H1 (cell line): ENCODE results near the gene MIPEP. TPM values are rescaled to one million over a fixed set of nuclear protein-coding genes. Genes with fewer than 3 reads are reported as not detected.

Experiments used
- CTCF ChIA-PET: fragments of 300-600 bp; sonication (Branson Sonifier 250); formaldehyde crosslinking; loops from one replicate; lab custom pipeline; 2021; ENCODE audit not compliant: partially characterized antibody; lab: Charles Lee
- POLR2A ChIA-PET: fragments of 300-600 bp; sonication (Branson Sonifier 250); formaldehyde crosslinking; loops from one replicate; lab custom pipeline; 2021; ENCODE audit warnings: inconsistent platforms; ENCODE audit not compliant: partially characterized antibody; lab: Charles Lee
- DNase-seq, 2 experiments: peaks; one replicate each; pipeline versions ENCODE4 v3.0.0 to v3.0.0-alpha.2; 2010 to 2022; ENCODE audit warnings: low spot score in 2 of 2, low read depth in 1 of 2, mixed read lengths in 1 of 2
- FAIRE-seq: peaks from 2 replicates; lab custom pipeline; 2011; peaks lifted over from hg19 to GRCh38; lab: Jason Lieb, UNC
- H2AFZ ChIP-seq: 2 replicates; pipeline ENCODE4 v1.8.1; 2012; ENCODE audit warnings: low read length, inconsistent platforms
- H2AK5ac ChIP-seq: 2 replicates; pipeline ENCODE4 v1.6.1; 2013; ENCODE audit warnings: low read depth, low read length
- H2BK120ac ChIP-seq: replicated peaks from 2 replicates; pipeline ENCODE3; 2013; ENCODE audit warnings: low read depth, low read length, inconsistent platforms
- H2BK12ac ChIP-seq: 2 replicates; pipeline ENCODE4 v1.6.1; 2013; ENCODE audit warnings: low read depth, low read length
- H2BK15ac ChIP-seq: 2 replicates; pipeline ENCODE4 v1.6.1; 2013; ENCODE audit warnings: low read length
- H2BK20ac ChIP-seq: 2 replicates; pipeline ENCODE4 v1.6.1; 2013; ENCODE audit warnings: low read length
- H2BK5ac ChIP-seq: 2 replicates; pipeline ENCODE4 v1.6.1; 2013; ENCODE audit warnings: low read depth, low read length
- H3K14ac ChIP-seq: 2 replicates; pipeline ENCODE4 v1.6.1; 2013; ENCODE audit warnings: inconsistent platforms; ENCODE audit not compliant: insufficient read length
- H3K18ac ChIP-seq: 2 replicates; pipeline ENCODE4 v1.6.1; 2013; ENCODE audit warnings: low read length; ENCODE audit errors: extremely low read depth
- H3K23ac ChIP-seq: 2 replicates; pipeline ENCODE4 v1.6.1; 2013; ENCODE audit warnings: inconsistent platforms; ENCODE audit not compliant: insufficient read length
- H3K23me2 ChIP-seq: 2 replicates; pipeline ENCODE4 v1.6.1; 2013; ENCODE audit warnings: low read depth, low read length
- H3K27ac ChIP-seq: 2 replicates; pipeline ENCODE4 v1.6.1; 2011; ENCODE audit warnings: low read depth, low read length, inconsistent platforms
- H3K27me3 ChIP-seq, 4 experiments: replicated peaks in 1 of 4; 1 replicate in 1 of 4; 2 replicates in 3 of 4; pipeline versions ENCODE4 v1.6.1 to v1.8.1; 2011 to 2013; ENCODE audit warnings: low read length in 3 of 4, mild to moderate bottlenecking in 3 of 4, inconsistent platforms in 2 of 4, mixed read lengths in 2 of 4, moderate library complexity in 1 of 4; ENCODE audit not compliant: control insufficient read depth in 3 of 4, insufficient read depth in 3 of 4; ENCODE audit errors: extremely low read depth in 1 of 4
- H3K36me3 ChIP-seq, 4 experiments: 2 replicates each; pipeline versions ENCODE4 v1.6.1 to v1.8.1; 2011 to 2013; ENCODE audit warnings: mild to moderate bottlenecking in 4 of 4, low read length in 3 of 4, moderate library complexity in 2 of 4, control low read depth in 1 of 4, inconsistent platforms in 1 of 4; ENCODE audit not compliant: insufficient read depth in 4 of 4, control insufficient read depth in 2 of 4
- H3K4ac ChIP-seq: replicated peaks from 2 replicates; pipeline ENCODE3; 2013; ENCODE audit warnings: low read length, low read depth, mixed read lengths, inconsistent platforms; ENCODE audit not compliant: insufficient read length
- H3K4me1 ChIP-seq, 4 experiments: replicated peaks in 1 of 4; 1 replicate in 1 of 4; 2 replicates in 3 of 4; pipeline versions ENCODE4 v1.6.1 to v1.8.1; 2011 to 2013; ENCODE audit warnings: low read length in 3 of 4, inconsistent platforms in 2 of 4, mixed read lengths in 1 of 4; ENCODE audit not compliant: insufficient read depth in 4 of 4, control insufficient read depth in 3 of 4
- H3K4me2 ChIP-seq, 2 experiments: 2 replicates each; pipeline versions ENCODE4 v1.6.1 to v1.8.1; 2011 to 2013; ENCODE audit warnings: low read depth in 2 of 2, low read length in 2 of 2, control low read depth in 1 of 2, inconsistent platforms in 1 of 2, mild to moderate bottlenecking in 1 of 2; ENCODE audit not compliant: insufficient read depth in 1 of 2
- H3K4me3 ChIP-seq, 4 experiments: fragments of 200-600, 300-600 bp in 1 of 4; sonication (generic), shearing (Covaris generic), sonication (Bioruptor Twin) in 1 of 4; 2 replicates each; pipeline versions ENCODE4 v1.5.1 to v1.8.1; 2011 to 2016; ENCODE audit warnings: low read length in 4 of 4, low read depth in 3 of 4, control low read depth in 2 of 4, inconsistent platforms in 2 of 4, mild to moderate bottlenecking in 2 of 4, mixed read lengths in 1 of 4, moderate library complexity in 1 of 4; ENCODE audit not compliant: insufficient read depth in 2 of 4; ENCODE audit errors: extremely low read depth in 1 of 4
- H3K56ac ChIP-seq: replicated peaks from 2 replicates; pipeline ENCODE3; 2013; ENCODE audit warnings: low read depth, mild to moderate bottlenecking, mixed read lengths, low read length, inconsistent platforms; ENCODE audit not compliant: insufficient read length
- H3K79me1 ChIP-seq: 2 replicates; pipeline ENCODE4 v1.6.1; 2013; ENCODE audit warnings: low read depth, low read length, control low read depth
- H3K79me2 ChIP-seq, 2 experiments: 2 replicates each; pipeline versions ENCODE4 v1.6.1 to v1.8.1; 2012 to 2013; ENCODE audit warnings: low read length in 2 of 2, mild to moderate bottlenecking in 2 of 2, inconsistent platforms in 1 of 2; ENCODE audit not compliant: insufficient read depth in 2 of 2, control insufficient read depth in 1 of 2
- H3K9ac ChIP-seq, 4 experiments: replicated peaks in 1 of 4; 1 replicate in 1 of 4; 2 replicates in 3 of 4; pipeline versions ENCODE4 v1.6.1 to v1.8.1; 2011 to 2013; ENCODE audit warnings: low read depth in 3 of 4, low read length in 3 of 4, control low read depth in 2 of 4, mild to moderate bottlenecking in 2 of 4, moderate library complexity in 2 of 4, inconsistent platforms in 1 of 4; ENCODE audit errors: extremely low read depth in 1 of 4
- H3K9me3 ChIP-seq, 2 experiments: 2 replicates each; pipeline versions ENCODE4 v1.6.1 to v1.8.1; 2012 to 2013; ENCODE audit warnings: mild to moderate bottlenecking in 2 of 2, moderate library complexity in 2 of 2, control low read depth in 1 of 2, inconsistent platforms in 1 of 2, low read depth in 1 of 2, low read length in 1 of 2, mixed read lengths in 1 of 2; ENCODE audit not compliant: insufficient read depth in 2 of 2
- H4K20me1 ChIP-seq, 2 experiments: replicated peaks in 1 of 2; 2 replicates each; pipeline versions ENCODE3 to v1.8.1; 2011 to 2013; ENCODE audit warnings: inconsistent platforms in 2 of 2, low read length in 2 of 2, mild to moderate bottlenecking in 1 of 2; ENCODE audit not compliant: insufficient read depth in 2 of 2, control insufficient read depth in 1 of 2
- H4K5ac ChIP-seq: 2 replicates; pipeline ENCODE4 v1.6.1; 2013; ENCODE audit warnings: low read length, low read depth, mixed read lengths, inconsistent platforms; ENCODE audit not compliant: insufficient read length
- H4K8ac ChIP-seq: 2 replicates; pipeline ENCODE4 v1.8.0; 2013; ENCODE audit warnings: mild to moderate bottlenecking, moderate library complexity, low read length, inconsistent platforms; ENCODE audit not compliant: insufficient read depth; ENCODE audit errors: extremely low read depth
- H4K91ac ChIP-seq: replicated peaks from 2 replicates; pipeline ENCODE3; 2013; ENCODE audit warnings: low read length, mixed read lengths, inconsistent platforms; ENCODE audit not compliant: insufficient read length
- BCL11A ChIP-seq, 2 experiments: IDR thresholded peaks; one replicate each; pipeline ENCODE4 v1.6.1; 2011; ENCODE audit warnings: low read depth in 2 of 2, low read length in 2 of 2, mild to moderate bottlenecking in 2 of 2
- BRCA1 ChIP-seq: IDR thresholded peaks from 2 replicates; pipeline ENCODE4 v1.6.1; 2012; ENCODE audit warnings: low read depth, low read length, improper control_type of control experiment
- CBX8 ChIP-seq: fragments of 300-800, 300-1000 bp; sonication (generic); IDR thresholded peaks from 2 replicates; pipeline ENCODE4 v1.7.1; 2016; ENCODE audit warnings: low read depth, low read length, borderline replicate concordance
- CTCF ChIP-seq, 3 experiments: IDR thresholded peaks; 1 replicate in 2 of 3; 2 replicates in 1 of 3; pipeline versions ENCODE4 v1.5.1 to v1.6.1; 2011; ENCODE audit warnings: low read length in 3 of 3, mild to moderate bottlenecking in 3 of 3, inconsistent platforms in 2 of 3, low read depth in 1 of 3, moderate library complexity in 1 of 3; ENCODE audit not compliant: insufficient read depth in 1 of 3; ENCODE audit errors: control extremely low read depth in 1 of 3
- EGR1 ChIP-seq: IDR thresholded peaks from 2 replicates; pipeline ENCODE4 v1.6.1; 2011; ENCODE audit warnings: low read depth, low read length, borderline replicate concordance
- RAD21 ChIP-seq, 2 experiments: IDR thresholded peaks in 1 of 2; conservative IDR thresholded peaks in 1 of 2; 2 replicates each; pipeline ENCODE4 v1.6.1; 2011; ENCODE audit warnings: low read depth in 2 of 2, low read length in 2 of 2, improper control_type of control experiment in 1 of 2, inconsistent platforms in 1 of 2, mild to moderate bottlenecking in 1 of 2, moderate library complexity in 1 of 2
- TAF1 ChIP-seq: IDR thresholded peaks from 2 replicates; pipeline ENCODE4 v1.6.1; 2011; ENCODE audit warnings: mild to moderate bottlenecking, low read depth, low read length
- YY1 ChIP-seq: IDR thresholded peaks from 2 replicates; pipeline ENCODE4 v1.6.1; 2011; ENCODE audit warnings: low read depth, mild to moderate bottlenecking, low read length
- WGBS, 2 experiments: shearing (Covaris generic) in 1 of 2; methylation state at CpG; one replicate each; pipeline versions ENCODE4 v1.1.6 to v1.1.7; 2013 to 2015; ENCODE audit warnings: low lambda C conversion rate in 2 of 2, mixed read lengths in 2 of 2, inconsistent platforms in 1 of 2, low coverage in 1 of 2, missing lambda C conversion rate in 1 of 2; ENCODE audit not compliant: insufficient replicate concordance in 2 of 2, insufficient coverage in 1 of 2, insufficient read length in 1 of 2; ENCODE audit errors: extremely low coverage in 1 of 2, missing lambda C conversion rate in 1 of 2; 5-methylcytosine and 5-hydroxymethylcytosine counted together
- polyA plus RNA-seq, 7 experiments: library from polyadenylated mRNA; depleted of rRNA in 3 of 7; stranded (reverse) in 5 of 7; unstranded in 2 of 7; fragments of >200 nt in 5 of 7; fragments of 200-250 nt in 2 of 7; gene quantifications; 1 replicate in 5 of 7; 2 replicates in 1 of 7; 4 replicates in 1 of 7; pipeline versions ENCODE4 v1.2.1 to v1.2.3, GENCODE V29; 2011 to 2013; ENCODE audit warnings: missing spikeins in 2 of 7, mixed read lengths in 2 of 7
- total RNA-seq: library from RNA; stranded (reverse); fragmentation: NEBNext Ultra II Directional; extraction: Animal tissue kit (Norgen Biotek cat#: 25700); gene quantifications from 2 replicates; pipeline ENCODE4 v1.2.1, GENCODE V29; 2021

Gene MIPEP
- total and polyA plus RNA-seq, 2 of the 8 experiments (the other 6 are each of a cell fraction or from before 2014, with no cell fraction given), result 24.0 to 24.2 TPM

DNA sequence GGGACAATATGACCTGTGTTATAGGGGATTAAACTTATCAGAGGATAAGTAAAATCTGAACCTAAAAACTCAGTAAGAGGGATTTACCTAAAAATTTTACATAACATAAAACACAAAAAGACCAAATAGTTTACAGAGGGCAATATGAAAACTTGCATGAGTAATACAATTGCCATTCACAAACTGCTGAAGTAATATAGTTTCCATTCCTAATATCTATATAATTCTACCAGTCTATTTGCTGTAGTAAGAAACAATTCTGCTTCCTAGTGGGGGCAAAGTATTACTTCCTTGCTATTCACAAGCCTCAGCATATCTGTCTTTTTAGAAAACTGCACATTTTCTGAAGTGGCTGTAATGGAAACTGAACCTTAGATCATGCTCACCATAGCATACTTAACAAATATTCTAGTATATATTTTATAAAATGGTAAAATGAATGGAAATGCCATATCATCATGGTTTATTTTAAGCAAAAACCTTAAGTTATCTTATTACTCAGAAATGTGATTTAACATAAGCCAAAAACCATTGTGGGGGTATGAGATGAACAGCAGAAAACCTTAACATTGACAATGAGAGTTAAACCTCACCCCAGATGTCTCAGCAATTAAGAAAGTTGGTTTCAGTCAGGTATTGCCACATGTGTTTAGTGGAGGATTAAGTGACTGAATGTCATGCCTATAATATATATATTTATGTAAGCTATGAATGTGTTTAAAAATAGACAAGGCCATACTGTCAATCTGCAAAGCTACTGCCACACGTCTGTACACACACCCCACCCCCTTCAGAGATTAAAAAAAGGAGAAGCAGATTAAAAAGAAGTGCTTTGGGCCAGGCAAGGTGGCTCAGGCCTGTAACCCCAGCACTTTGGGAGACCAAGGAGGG, 136.8 kb downstream of the MIPEP start:
- CTCF ChIA-PET, result interaction anchor here (0.5 to 0.8 kb wide), 2 partner anchors 82 to 146 kb away, joined by 3 read pairs; no protein-coding TSS in a partner anchor
- TF ChIP-seq EGR1 (no peak), BCL11A (IDR thresholded peaks at IDR 0.05; ENCODE audit: low read depth in 2 of 2, low read length in 2 of 2) (no peak), YY1 (no peak), CBX8 (no peak), CTCF (IDR thresholded peaks at IDR 0.05; ENCODE audit: control extremely low read depth in 1 of 3, insufficient read depth in 1 of 3, low read depth in 1 of 3, low read length in 3 of 3) (no peak), BRCA1 (no peak), RAD21 (IDR thresholded peaks at IDR 0.05 in 1 of 2, conservative IDR thresholded peaks at IDR 0.05 in 1 of 2; ENCODE audit: low read depth in 2 of 2, low read length in 2 of 2) (no peak), TAF1 (no peak)

More for the DNA sequence above, 136.8 kb downstream of the MIPEP start:
- no peak overlapping the region for H3K9ac ChIP-seq
- H2AFZ ChIP-seq, result no peak overlapping the region
- no peak overlapping the region for H3K27ac ChIP-seq
- DNase-seq (no peak), FAIRE-seq (no peak)
- no peak overlapping the region for H3K23ac ChIP-seq
- 83% methylated on average over 1 of the region's 1 CpG; no CpG with 5 or more reads in 1 of the 2 experiments for WGBS, 2 experiments
- H2BK20ac ChIP-seq, result no peak overlapping the region
- no peak overlapping the region for H3K56ac ChIP-seq
- H3K23me2 ChIP-seq, result no peaks in the 10 kb centered on the region
- H3K4ac ChIP-seq, result no peak overlapping the region
- H3K9me3 ChIP-seq, result no peaks in the 10 kb centered on the region
- no peaks in the 10 kb centered on the region; a peak in 1 of 8 replicates for H3K36me3 ChIP-seq
- H3K14ac ChIP-seq, result no peak overlapping the region
- no peak overlapping the region for H2BK15ac ChIP-seq
- H3K18ac ChIP-seq, result no peak overlapping the region
- H4K5ac ChIP-seq, result no peak overlapping the region
- no peak overlapping the region for H3K4me2 ChIP-seq
- no peak overlapping the region for H2BK120ac ChIP-seq
- no peaks in the 10 kb centered on the region for H3K27me3 ChIP-seq
- H2BK5ac ChIP-seq, result no peak overlapping the region
- H2AK5ac ChIP-seq, result no peak overlapping the region
- H4K20me1 ChIP-seq, result no peaks in the 10 kb centered on the region
- no peaks in the 10 kb centered on the region for H3K79me1 ChIP-seq
- H2BK12ac ChIP-seq, result no peak overlapping the region
- no peaks in the 10 kb centered on the region for H3K79me2 ChIP-seq
- peaks cover 0 to 16% (median 10%) of the 10 kb centered on the region in 4 experiments; a peak in 6 of 7 replicates for H3K4me1 ChIP-seq
- H4K91ac ChIP-seq, result no peak overlapping the region
- no peak overlapping the region for H3K4me3 ChIP-seq
- no peak overlapping the region for H4K8ac ChIP-seq
- POLR2A ChIA-PET, result no interaction called here
